ENCODE measurements around the gene SRSF4.

The SRSF4 gene

GRCh38 chr1:29125788-29126187 is 55.9 kb downstream of the SRSF4 start:
- TF ChIP-seq, protein P1, sequence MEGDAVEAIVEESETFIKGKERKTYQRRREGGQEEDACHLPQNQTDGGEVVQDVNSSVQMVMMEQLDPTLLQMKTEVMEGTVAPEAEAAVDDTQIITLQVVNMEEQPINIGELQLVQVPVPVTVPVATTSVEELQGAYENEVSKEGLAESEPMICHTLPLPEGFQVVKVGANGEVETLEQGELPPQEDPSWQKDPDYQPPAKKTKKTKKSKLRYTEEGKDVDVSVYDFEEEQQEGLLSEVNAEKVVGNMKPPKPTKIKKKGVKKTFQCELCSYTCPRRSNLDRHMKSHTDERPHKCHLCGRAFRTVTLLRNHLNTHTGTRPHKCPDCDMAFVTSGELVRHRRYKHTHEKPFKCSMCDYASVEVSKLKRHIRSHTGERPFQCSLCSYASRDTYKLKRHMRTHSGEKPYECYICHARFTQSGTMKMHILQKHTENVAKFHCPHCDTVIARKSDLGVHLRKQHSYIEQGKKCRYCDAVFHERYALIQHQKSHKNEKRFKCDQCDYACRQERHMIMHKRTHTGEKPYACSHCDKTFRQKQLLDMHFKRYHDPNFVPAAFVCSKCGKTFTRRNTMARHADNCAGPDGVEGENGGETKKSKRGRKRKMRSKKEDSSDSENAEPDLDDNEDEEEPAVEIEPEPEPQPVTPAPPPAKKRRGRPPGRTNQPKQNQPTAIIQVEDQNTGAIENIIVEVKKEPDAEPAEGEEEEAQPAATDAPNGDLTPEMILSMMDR (conservative IDR thresholded peaks at IDR 0.05; ENCODE audit: low read depth, low read length), result no peak
- H3K4me3 ChIP-seq (ENCODE audit: low read depth, low read length), result no peak overlapping the region
- DNase-seq (ENCODE audit: low read depth), result no peak

DNA sequence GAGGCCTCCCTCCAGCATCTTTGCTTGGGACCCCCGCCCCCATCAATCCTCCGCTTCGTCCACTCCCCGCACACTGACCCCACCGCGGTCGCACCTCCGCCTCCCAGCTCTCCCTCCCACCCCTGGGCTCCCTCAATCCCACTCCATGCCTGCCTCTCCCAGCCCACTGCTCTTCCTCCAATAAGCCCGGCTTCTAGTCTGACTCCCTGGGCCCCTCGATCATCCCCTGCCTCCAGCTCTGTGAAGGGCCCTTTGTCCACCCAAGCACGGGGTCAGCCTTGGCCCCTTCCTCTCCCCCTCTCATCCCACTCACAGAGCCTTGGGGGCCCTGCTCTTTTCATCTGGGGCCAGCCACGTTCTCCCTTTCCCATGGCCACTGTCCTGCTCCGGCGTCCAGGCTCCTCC is 56.5 kb downstream of the SRSF4 start:
- H3K4me3 ChIP-seq (ENCODE audit: low read depth, low read length), result peak overlapping the region; percentile 69
- DNase-seq (ENCODE audit: low read depth), result no peak
- TF ChIP-seq, protein P1 (conservative IDR thresholded peaks at IDR 0.05; ENCODE audit: low read depth, low read length), result no peak

- DNase-seq (ENCODE audit: low read depth), result peak; percentile 82
- TF ChIP-seq, protein P1 (conservative IDR thresholded peaks at IDR 0.05; ENCODE audit: low read depth, low read length), result peak; percentile 60
- peak overlapping the region; percentile 69 for H3K4me3 ChIP-seq (ENCODE audit: low read depth, low read length)
Measured at GRCh38 chr1:29124366-29125236, 57.1 kb downstream of the SRSF4 start.

GRCh38 chr1:29123887-29124365 is 57.8 kb downstream of the SRSF4 start, which contains the start of gene TMEM200B:
TSS of gene TMEM200B (minus strand) at chr1:29123903. CDS start at chr1:29121828, 2,075 bp downstream.
- H3K4me3 ChIP-seq (ENCODE audit: low read depth, low read length), result peak within 1 kb of the TSS; percentile 69
- TF ChIP-seq, protein P1 (conservative IDR thresholded peaks at IDR 0.05; ENCODE audit: low read depth, low read length), result no peak
- DNase-seq (ENCODE audit: low read depth), result no peak

DNA sequence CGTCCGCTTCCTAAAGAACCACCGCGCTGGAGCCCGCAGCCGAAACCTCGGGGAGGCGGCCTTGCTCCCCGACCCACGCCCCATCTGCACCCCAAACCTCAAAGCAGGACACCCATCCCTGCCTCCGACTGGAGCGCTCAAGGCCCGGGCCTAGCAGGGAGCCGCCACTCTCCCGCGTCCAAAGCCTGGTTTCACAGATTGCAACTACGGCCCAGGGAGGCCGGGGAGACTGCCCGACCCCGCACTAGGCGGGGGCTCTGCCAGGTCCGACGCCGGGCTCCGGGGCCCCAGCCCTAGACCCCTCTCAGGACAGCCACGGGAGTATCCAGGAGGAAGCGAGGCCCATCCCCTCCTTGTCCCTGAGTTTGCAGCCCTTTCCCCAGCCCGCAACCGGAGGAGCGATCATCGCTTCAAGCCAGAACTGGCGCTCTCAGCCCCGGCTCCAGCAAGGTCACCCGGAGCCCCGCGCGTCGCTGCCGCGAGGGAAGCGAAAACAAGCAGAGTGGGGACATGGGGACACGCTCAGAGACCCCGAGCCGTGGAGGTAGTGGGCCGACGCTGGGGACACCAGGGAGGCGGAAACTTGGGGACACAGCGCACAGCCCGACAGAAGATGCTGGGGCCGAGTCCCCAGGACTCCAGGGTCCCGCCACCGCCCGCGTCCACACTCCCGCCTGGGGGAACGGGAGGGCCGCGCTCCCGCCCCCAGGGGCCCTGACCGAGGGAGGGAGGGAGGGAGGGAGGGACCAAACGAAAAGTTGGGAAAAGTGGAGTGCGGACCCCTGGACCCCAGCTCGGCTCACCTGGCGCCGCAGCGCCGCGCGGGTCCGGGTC is 58.4 kb downstream of the SRSF4 start:
- TF ChIP-seq, protein P1 (conservative IDR thresholded peaks at IDR 0.05; ENCODE audit: low read depth, low read length), result no peak
- H3K4me3 ChIP-seq (ENCODE audit: low read depth, low read length), result peak overlapping the region; percentile 69
- peak; percentile 42 for DNase-seq (ENCODE audit: low read depth)

- H3K4me3 ChIP-seq (ENCODE audit: low read depth, low read length), result peak overlapping the region; percentile 69
- peak; percentile 68 for DNase-seq (ENCODE audit: low read depth)
- TF ChIP-seq, protein P1 (conservative IDR thresholded peaks at IDR 0.05; ENCODE audit: low read depth, low read length), result no peak
Measured at GRCh38 chr1:29122682-29123052, 59.0 kb downstream of the SRSF4 start.

Measured in choroid plexus epithelial cell (primary cell).